CD4-positive, CD25-positive, alpha-beta regulatory T cell (primary cell): ENCODE measurements around the gene ADORA2B. TPM values are rescaled to one million over a fixed set of nuclear protein-coding genes. Genes with fewer than 3 reads are reported as not detected.
"Not testable (repeated sequence)": the region's sequence is repeated elsewhere in the genome, so short reads cannot be mapped to it uniquely, and the experiment has no call there.

ENCODE experiments used
- ATAC-seq, 2 donors: fragments of 150-1000 bp; cut with Tn5 transposase; one replicate each; pipeline ENCODE4 v1.10.0; 2021; ENCODE audit warnings: low read depth in 2 of 2, moderate number of reproducible peaks in 2 of 2, moderate library complexity in 1 of 2
- DNase-seq, 3 donors: peaks; one replicate each; pipeline versions ENCODE4 v3.0.0 to v3.0.0-alpha.2; 2012 to 2022; ENCODE audit warnings: mixed read lengths in 1 of 3
- H3K27ac ChIP-seq: one replicate; pipeline ENCODE4 v1.7.0; 2013; ENCODE audit warnings: mild to moderate bottlenecking, low read length; ENCODE audit not compliant: insufficient read depth, poor library complexity, severe bottlenecking
- H3K27me3 ChIP-seq: one replicate; pipeline ENCODE4 v1.7.0; 2013; ENCODE audit warnings: low read length; ENCODE audit not compliant: control insufficient read depth, insufficient read depth
- H3K36me3 ChIP-seq: one replicate; pipeline ENCODE4 v1.7.0; 2013; ENCODE audit warnings: mild to moderate bottlenecking, low read length, moderate library complexity; ENCODE audit not compliant: control insufficient read depth, insufficient read depth
- H3K4me1 ChIP-seq: 2 replicates; pipeline ENCODE4 v1.7.0; 2013; ENCODE audit warnings: mild to moderate bottlenecking, low read length; ENCODE audit not compliant: insufficient read depth, control insufficient read depth, poor library complexity, severe bottlenecking
- H3K4me3 ChIP-seq: one replicate; pipeline ENCODE4 v1.7.0; 2013; ENCODE audit warnings: low read depth, mild to moderate bottlenecking, low read length, moderate library complexity
- H3K9me3 ChIP-seq, 2 experiments: 1 replicate in 1 of 2; 2 replicates in 1 of 2; pipeline ENCODE4 v1.7.0; 2013; ENCODE audit warnings: low read length in 2 of 2, mild to moderate bottlenecking in 1 of 2, moderate library complexity in 1 of 2; ENCODE audit not compliant: control insufficient read depth in 2 of 2
- H3K27ac Mint-ChIP-seq, 3 donors: one replicate each; pipeline ENCODE4 v1.8.0; 2020 to 2022; ENCODE audit warnings: mild to moderate bottlenecking in 3 of 3, mixed read lengths in 3 of 3, moderate library complexity in 2 of 3
- H3K27me3 Mint-ChIP-seq: one replicate; pipeline ENCODE4 v1.8.0; 2022; ENCODE audit warnings: mild to moderate bottlenecking, mixed read lengths
- H3K36me3 Mint-ChIP-seq: one replicate; pipeline ENCODE4 v1.8.0; 2020; ENCODE audit warnings: mixed read lengths
- H3K4me1 Mint-ChIP-seq, 4 donors: one replicate each; pipeline ENCODE4 v1.8.0; 2020 to 2022; ENCODE audit warnings: mixed read lengths in 4 of 4, mild to moderate bottlenecking in 1 of 4
- H3K4me3 Mint-ChIP-seq, 4 donors: one replicate each; pipeline ENCODE4 v1.8.0; 2020 to 2022; ENCODE audit warnings: mild to moderate bottlenecking in 4 of 4, mixed read lengths in 4 of 4, moderate library complexity in 3 of 4
- H3K9me3 Mint-ChIP-seq, 7 donors: one replicate each; pipeline ENCODE4 v1.8.0; 2020 to 2022; ENCODE audit warnings: mixed read lengths in 7 of 7, mild to moderate bottlenecking in 3 of 7, moderate library complexity in 2 of 7
- polyA plus RNA-seq, 4 donors: library from polyadenylated mRNA; unstranded; fragments of 300-500 nt; fragmentation: Illumina TruSeq; gene quantifications; one replicate each; pipeline ENCODE4 v1.2.3, GENCODE V29; 2021
- total RNA-seq: library from RNA; stranded (reverse); gene quantifications from one replicate; pipeline ENCODE4 v1.2.3, GENCODE V29; 2022

ADORA2B gene
- total and polyA plus RNA-seq, 5 donors from 2014 or later, result 0.18 to 0.99 (median 0.39) TPM; not detected in 2

- H3K4me1 ChIP-seq, result no peaks in the 10 kb centered on the region
- H3K36me3 ChIP-seq, result peaks cover 24% of the 10 kb centered on the region
- Mint-ChIP-seq H3K9me3 (peaks cover 0 to 2% (median 0%) of the 10 kb centered on the region in 7 donors), H3K27me3 (no peaks in the 10 kb centered on the region), H3K4me1 (peaks cover 0 to 7% (median 2%) of the 10 kb centered on the region in 4 donors), H3K36me3 (peaks cover 38% of the 10 kb centered on the region), H3K4me3 (no peak overlapping the region), H3K27ac (no peak overlapping the region)
- H3K27ac ChIP-seq, result no peak overlapping the region
- no peaks in the 10 kb centered on the region for H3K27me3 ChIP-seq
- DNase-seq (no peak), ATAC-seq (no peak)
- H3K9me3 ChIP-seq, result no peaks in the 10 kb centered on the region
- no peak overlapping the region for H3K4me3 ChIP-seq
These were observed 33.7 kb downstream of the ADORA2B start for GRCh38 chr17:15978606-15979005.

GRCh38 chr17:15979013-15979412 is 34.1 kb downstream of the ADORA2B start:
- H3K27me3 Mint-ChIP-seq, H3K4me1 ChIP-seq, H3K27me3 ChIP-seq, ATAC-seq, DNase-seq, H3K4me3 ChIP-seq, H3K4me1 Mint-ChIP-seq, H3K4me3 Mint-ChIP-seq, H3K27ac ChIP-seq, H3K9me3 Mint-ChIP-seq, H3K9me3 ChIP-seq, H3K27ac Mint-ChIP-seq: not testable (repeated sequence)
- peaks cover 26% of the 10 kb centered on the region for H3K36me3 ChIP-seq
- peaks cover 41% of the 10 kb centered on the region for H3K36me3 Mint-ChIP-seq

- Mint-ChIP-seq H3K27ac (no peak overlapping the region), H3K27me3 (no peaks in the 10 kb centered on the region), H3K4me1 (peaks cover 0 to 7% (median 2%) of the 10 kb centered on the region in 4 donors), H3K36me3 (peaks cover 44% of the 10 kb centered on the region), H3K4me3 (no peak overlapping the region), H3K9me3 (peaks cover 0 to 2% (median 0%) of the 10 kb centered on the region in 7 donors)
- H3K9me3 ChIP-seq, result no peaks in the 10 kb centered on the region
- no peaks in the 10 kb centered on the region for H3K27me3 ChIP-seq
- DNase-seq (peak in 1 of 3 donors; percentile 29), ATAC-seq (peak in 1 of 2 donors; percentile 50)
- H3K4me1 ChIP-seq, result no peaks in the 10 kb centered on the region
- H3K36me3 ChIP-seq, result peaks cover 41% of the 10 kb centered on the region
- H3K27ac ChIP-seq, result no peak overlapping the region
- H3K4me3 ChIP-seq, result no peak overlapping the region
These were observed 36.3 kb downstream of the ADORA2B start for GRCh38 chr17:15981208-15981607.

- peaks cover 0 to 2% (median 0%) of the 10 kb centered on the region in 7 donors for H3K9me3 Mint-ChIP-seq
- H3K27me3 ChIP-seq, result no peaks in the 10 kb centered on the region
- no peak overlapping the region for H3K4me3 ChIP-seq
- H3K4me3 Mint-ChIP-seq, result no peak overlapping the region
- peaks cover 0 to 7% (median 2%) of the 10 kb centered on the region in 4 donors for H3K4me1 Mint-ChIP-seq
- H3K9me3 ChIP-seq, result no peaks in the 10 kb centered on the region
- H3K27ac Mint-ChIP-seq, result peak overlapping the region in 1 of 3 donors; percentile 18
- H3K27me3 Mint-ChIP-seq, result no peaks in the 10 kb centered on the region
- no peak overlapping the region for H3K27ac ChIP-seq
- H3K36me3 ChIP-seq, result peaks cover 44% of the 10 kb centered on the region
- no peaks in the 10 kb centered on the region for H3K4me1 ChIP-seq
- no peak for ATAC-seq
- peaks cover 47% of the 10 kb centered on the region for H3K36me3 Mint-ChIP-seq
- no peak for DNase-seq
These were observed 37.0 kb downstream of the ADORA2B start for GRCh38 chr17:15981646-15982580.

GRCh38 chr17:15996322-15996721 is 51.4 kb downstream of the ADORA2B start:
- no peak overlapping the region for H3K4me3 ChIP-seq
- DNase-seq (no peak), ATAC-seq (no peak)
- Mint-ChIP-seq H3K27me3 (no peaks in the 10 kb centered on the region), H3K36me3 (peaks cover 5% of the 10 kb centered on the region), H3K27ac (no peak overlapping the region), H3K4me1 (peaks cover 14 to 24% (median 17%) of the 10 kb centered on the region in 4 donors), H3K4me3 (no peak overlapping the region), H3K9me3 (no peaks in the 10 kb centered on the region)
- H3K9me3 ChIP-seq, result no peaks in the 10 kb centered on the region
- H3K27me3 ChIP-seq, result no peaks in the 10 kb centered on the region
- peaks cover under 1% of the 10 kb centered on the region for H3K36me3 ChIP-seq
- H3K27ac ChIP-seq, result no peak overlapping the region
- peaks cover 16% of the 10 kb centered on the region for H3K4me1 ChIP-seq

GRCh38 chr17:15998031-15998562 is 53.2 kb downstream of the ADORA2B start:
- no peaks in the 10 kb centered on the region for H3K27me3 ChIP-seq
- H3K27me3 Mint-ChIP-seq, result no peaks in the 10 kb centered on the region
- no peaks in the 10 kb centered on the region for H3K9me3 Mint-ChIP-seq
- peaks cover 22 to 38% (median 27%) of the 10 kb centered on the region in 4 donors for H3K4me1 Mint-ChIP-seq
- no peak for DNase-seq
- no peaks in the 10 kb centered on the region for H3K9me3 ChIP-seq
- H3K4me3 Mint-ChIP-seq, result peak overlapping the region; percentile 91 to 96 (median 94)
- peaks cover 22% of the 10 kb centered on the region for H3K4me1 ChIP-seq
- no peak for ATAC-seq
- H3K36me3 Mint-ChIP-seq, result peaks cover 19% of the 10 kb centered on the region
- H3K27ac Mint-ChIP-seq, result peak overlapping the region; percentile 83 to 97 (median 94)
- H3K27ac ChIP-seq, result no peak overlapping the region
- no peak overlapping the region for H3K4me3 ChIP-seq
- peaks cover 17% of the 10 kb centered on the region for H3K36me3 ChIP-seq

GRCh38 chr17:15999141-15999973 is 54.4 kb downstream of the ADORA2B start, which contains the start of the genes TTC19 and ZSWIM7:
Gene TTC19, plus strand, starts transcription at chr17:15999824. Its CDS starts 25 bp downstream, at chr17:15999849.
Gene ZSWIM7, minus strand, starts transcription at chr17:15999704. Its CDS starts 110 bp downstream, at chr17:15999594.
- Histone ChIP-seq H3K36me3 (peaks cover 30% of the 10 kb centered on the region), H3K4me3 (peak within 1 kb of the TSS; percentile 91), H3K27me3 (no peaks in the 10 kb centered on the region), H3K4me1 (peaks cover 22% of the 10 kb centered on the region), H3K9me3 (no peaks in the 10 kb centered on the region), H3K27ac (peak within 1 kb of the TSS; percentile 88)
- H3K27ac Mint-ChIP-seq, result peak within 1 kb of the TSS; percentile 87 to 97 (median 94)
- no peaks in the 10 kb centered on the region for H3K9me3 Mint-ChIP-seq
- H3K36me3 Mint-ChIP-seq, result peaks cover 21% of the 10 kb centered on the region
- DNase-seq (peak; percentile 88 to 95 (median 90)), ATAC-seq (peak; percentile 87 to 89)
- H3K4me1 Mint-ChIP-seq, result peaks cover 25 to 41% (median 28%) of the 10 kb centered on the region in 4 donors
- H3K27me3 Mint-ChIP-seq, result no peaks in the 10 kb centered on the region
- peak within 1 kb of the TSS; percentile 91 to 98 (median 94) for H3K4me3 Mint-ChIP-seq
